Measurements from ENCODE around the gene ARF3.

ARF3 gene

GRCh38 chr12:48961801-48962200 lies 4.5 kb upstream of the ARF3 start:
- Histone ChIP-seq H4K20me1 (ENCODE audit: insufficient read depth, low read length) (no peaks in the 10 kb centered on the region), H3K4me1 (ENCODE audit: low read length) (peaks cover 25% of the 10 kb centered on the region), H3K27me3 (ENCODE audit: low read depth, low read length) (no peaks in the 10 kb centered on the region), H3K9me3 (ENCODE audit: insufficient read depth, low read length) (no peaks in the 10 kb centered on the region), H3K4me2 (ENCODE audit: low read length) (no peak overlapping the region), H3K79me2 (ENCODE audit: low read length) (peaks cover 5% of the 10 kb centered on the region), H3K36me3 (replicated peaks; ENCODE audit: low read depth, low read length) (no peaks in the 10 kb centered on the region), H3K27ac (ENCODE audit: low read length) (no peak overlapping the region), H3K4me3 (ENCODE audit: low read length) (no peak overlapping the region), H2AFZ (ENCODE audit: low read depth, low read length) (no peak overlapping the region), H3K9ac (ENCODE audit: low read length) (no peak overlapping the region)
- no peak for TF ChIP-seq CTCF (IDR thresholded peaks at IDR 0.05; ENCODE audit: low read depth, low read length)
- no peak for TF ChIP-seq EZH2phosphoT487 (IDR thresholded peaks at IDR 0.05; ENCODE audit: low read depth)

GRCh38 chr12:48961331-48961730 lies 4.0 kb upstream of the ARF3 start:
- Histone ChIP-seq H4K20me1 (ENCODE audit: insufficient read depth, low read length) (no peaks in the 10 kb centered on the region), H2AFZ (ENCODE audit: low read depth, low read length) (no peak overlapping the region)
- TF ChIP-seq EZH2phosphoT487 (IDR thresholded peaks at IDR 0.05; ENCODE audit: low read depth) (no peak), CTCF (IDR thresholded peaks at IDR 0.05; ENCODE audit: low read depth, low read length) (no peak)

GRCh38 chr12:48960834-48961233 lies 3.5 kb upstream of the ARF3 start:
- no peaks in the 10 kb centered on the region for H3K27me3 ChIP-seq (ENCODE audit: low read depth, low read length)
- H3K9ac ChIP-seq (ENCODE audit: low read length): no peak overlapping the region
- peaks cover 14% of the 10 kb centered on the region for H3K79me2 ChIP-seq (ENCODE audit: low read length)
- H3K27ac ChIP-seq (ENCODE audit: low read length): no peak overlapping the region
- peaks cover 21% of the 10 kb centered on the region for H3K4me1 ChIP-seq (ENCODE audit: low read length)
- H3K36me3 ChIP-seq (replicated peaks; ENCODE audit: low read depth, low read length): peaks cover 1% of the 10 kb centered on the region
- H2AFZ ChIP-seq (ENCODE audit: low read depth, low read length): no peak overlapping the region
- H4K20me1 ChIP-seq (ENCODE audit: insufficient read depth, low read length): peaks cover 4% of the 10 kb centered on the region; the same call in 1 of the 2 replicates
- no peak overlapping the region for H3K4me2 ChIP-seq (ENCODE audit: low read length)
- no peaks in the 10 kb centered on the region for H3K9me3 ChIP-seq (ENCODE audit: insufficient read depth, low read length)
- H3K4me3 ChIP-seq (ENCODE audit: low read length): no peak overlapping the region
- TF ChIP-seq CTCF (IDR thresholded peaks at IDR 0.05; ENCODE audit: low read depth, low read length) (no peak), EZH2phosphoT487 (IDR thresholded peaks at IDR 0.05; ENCODE audit: low read depth) (no peak)

More at GRCh38 chr12:48961331-48961730, 4.0 kb upstream of the ARF3 start:
- Histone ChIP-seq H3K27ac (ENCODE audit: low read length) (no peak overlapping the region), H3K4me1 (ENCODE audit: low read length) (peaks cover 21% of the 10 kb centered on the region), H3K36me3 (replicated peaks; ENCODE audit: low read depth, low read length) (no peaks in the 10 kb centered on the region), H3K9me3 (ENCODE audit: insufficient read depth, low read length) (no peaks in the 10 kb centered on the region), H3K4me3 (ENCODE audit: low read length) (no peak overlapping the region), H3K4me2 (ENCODE audit: low read length) (no peak overlapping the region), H3K27me3 (ENCODE audit: low read depth, low read length) (no peaks in the 10 kb centered on the region), H3K79me2 (ENCODE audit: low read length) (peaks cover 9% of the 10 kb centered on the region), H3K9ac (ENCODE audit: low read length) (no peak overlapping the region)

- Histone ChIP-seq H3K4me1 (ENCODE audit: low read length) (peaks cover 20% of the 10 kb centered on the region), H3K9me3 (ENCODE audit: insufficient read depth, low read length) (no peaks in the 10 kb centered on the region), H3K27ac (ENCODE audit: low read length) (no peak overlapping the region), H3K4me3 (ENCODE audit: low read length) (peak overlapping the region; percentile 94), H3K79me2 (ENCODE audit: low read length) (peaks cover 38% of the 10 kb centered on the region), H4K20me1 (ENCODE audit: insufficient read depth, low read length) (peaks cover 6% of the 10 kb centered on the region; the same call in 1 of the 2 replicates), H3K9ac (ENCODE audit: low read length) (peak overlapping the region; percentile 85), H3K4me2 (ENCODE audit: low read length) (peak overlapping the region; percentile 97), H3K36me3 (replicated peaks; ENCODE audit: low read depth, low read length) (peaks cover 3% of the 10 kb centered on the region), H2AFZ (ENCODE audit: low read depth, low read length) (peak overlapping the region; percentile 44; the same call in 1 of the 2 replicates), H3K27me3 (ENCODE audit: low read depth, low read length) (no peaks in the 10 kb centered on the region)
- TF ChIP-seq CTCF (IDR thresholded peaks at IDR 0.05; ENCODE audit: low read depth, low read length): no peak
- TF ChIP-seq EZH2phosphoT487 (IDR thresholded peaks at IDR 0.05; ENCODE audit: low read depth): no peak
Measured at GRCh38 chr12:48958049-48958388, 732 bp upstream of the ARF3 start.

Measured in OCI-LY3 (cell line).